ENCODE measurements around the gene ICAM1.

The ICAM1 gene

GRCh38 chr19:10295305-10295846, 24.5 kb downstream of the ICAM1 start:
- no peak for DNase-seq

- no peak for DNase-seq
These were observed 25.1 kb downstream of the ICAM1 start for GRCh38 chr19:10295847-10296591.

- DNase-seq: no peak
These were observed 28.9 kb downstream of the ICAM1 start for GRCh38 chr19:10299545-10300458.

GRCh38 chr19:10305139-10305806, 34.4 kb downstream of the ICAM1 start:
- DNase-seq: no peak

- DNase-seq: no peak
These were observed 35.4 kb downstream of the ICAM1 start for GRCh38 chr19:10306327-10306726.

GRCh38 chr19:10309423-10309822, 38.5 kb downstream of the ICAM1 start, which contains the start of gene ZGLP1:
Gene ZGLP1 (minus strand): TSS chr19:10309815.
- DNase-seq: no peak

- DNase-seq: peak; percentile 91
These were observed 44.7 kb downstream of the ICAM1 start, which contains the start of gene FDX2 for GRCh38 chr19:10315335-10316214. Gene FDX2 (minus strand): TSS chr19:10316015. CDS start chr19:10315996, 19 bp downstream.

- no peak for DNase-seq
These were observed 45.5 kb downstream of the ICAM1 start for GRCh38 chr19:10316229-10317044.

GRCh38 chr19:10317045-10317856, 46.3 kb downstream of the ICAM1 start:
- no peak for DNase-seq

GRCh38 chr19:10317857-10318462, 47.0 kb downstream of the ICAM1 start:
- no peak for DNase-seq

- DNase-seq: no peak
These were observed 48.1 kb downstream of the ICAM1 start for GRCh38 chr19:10318807-10319682.

- DNase-seq: no peak
These were observed 49.9 kb downstream of the ICAM1 start for GRCh38 chr19:10320602-10321416.

- no peak for DNase-seq
These were observed 50.5 kb downstream of the ICAM1 start for GRCh38 chr19:10321417-10321797.

- DNase-seq: no peak
These were observed 51.2 kb downstream of the ICAM1 start for GRCh38 chr19:10321874-10322835.

- no peak for DNase-seq
These were observed 54.8 kb downstream of the ICAM1 start for GRCh38 chr19:10325732-10326131.

- no peak for DNase-seq
These were observed 56.9 kb downstream of the ICAM1 start for GRCh38 chr19:10327793-10328192.

All from NCI-H510A treated with DMSO at 0.1 percent for 48 hours (cell line).